GM12878 (cell line): Measurements from ENCODE around the gene ZFP91. TPM values are rescaled to one million over a fixed set of nuclear protein-coding genes. Genes with fewer than 3 reads are reported as not detected.

Source experiments
- ATAC-seq: fragments of 200-7000 bp; cut with Tn5 transposase; 3 replicates; pipeline ENCODE4 v1.9.1; 2020; ENCODE audit warnings: mild to moderate bottlenecking, moderate library complexity
- BruUV-seq: library from RNA; stranded (reverse); fragments of 400-500 nt; replicated peaks from 2 replicates; lab custom pipeline; 2021; lab: Mats Ljungman, UMichigan
- CTCF ChIA-PET: fragments of 300-600 bp; sonication (Branson Sonifier 250); formaldehyde crosslinking; extraction: SDS; loops from one replicate; lab custom pipeline; 2021; ENCODE audit warnings: inconsistent platforms; lab: Yijun Ruan, JAX
- POLR2A ChIA-PET: fragments of 350-600 bp; formaldehyde crosslinking; extraction: SDS; loops from one replicate; lab custom pipeline; 2021; ENCODE audit warnings: inconsistent platforms; lab: Charles Lee
- RAD21 ChIA-PET: fragments of 300-600 bp; sonication (Branson Sonifier 250); formaldehyde crosslinking; loops from one replicate; lab custom pipeline; 2023; ENCODE audit warnings: antibody characterized with exemption; ENCODE audit not compliant: unreplicated experiment; lab: Charles Lee
- SMC1A ChIA-PET: fragments of 300-600 bp; sonication (Branson Sonifier 250); formaldehyde crosslinking; loops from one replicate; lab custom pipeline; 2023; ENCODE audit not compliant: unreplicated experiment, uncharacterized antibody; lab: Charles Lee
- DNase-seq: peaks from one replicate; pipeline ENCODE4 v3.0.0-alpha.2; 2011; ENCODE audit warnings: low read depth, low spot score
- FAIRE-seq: peaks from 3 replicates; lab custom pipeline; 2011; peaks lifted over from hg19 to GRCh38; lab: Jason Lieb, UNC
- H2AFZ ChIP-seq: 2 replicates; pipeline ENCODE4 v1.6.0; 2011; ENCODE audit warnings: low read depth, low read length, control low read depth; ENCODE audit not compliant: control insufficient read depth
- H3K27ac ChIP-seq: 2 replicates; pipeline ENCODE4 v1.5.1; 2011; ENCODE audit warnings: control low read depth; ENCODE audit not compliant: control insufficient read depth, insufficient read depth
- H3K27me3 ChIP-seq, 2 experiments: replicated peaks in 1 of 2; 2 replicates each; pipeline versions ENCODE4 v1.6.0 to v1.6.1; 2011; ENCODE audit warnings: low read length in 1 of 2; ENCODE audit not compliant: control insufficient read depth in 2 of 2, insufficient read depth in 2 of 2
- H3K36me3 ChIP-seq, 2 experiments: 2 replicates each; pipeline ENCODE4 v1.5.1; 2011; ENCODE audit warnings: low read length in 1 of 2; ENCODE audit not compliant: control insufficient read depth in 2 of 2, insufficient read depth in 2 of 2
- H3K4me1 ChIP-seq: 2 replicates; pipeline ENCODE4 v1.6.1; 2011; ENCODE audit warnings: mild to moderate bottlenecking, low read length, moderate library complexity, mixed read lengths; ENCODE audit not compliant: control insufficient read depth, insufficient read depth
- H3K4me2 ChIP-seq: 2 replicates; pipeline ENCODE4 v1.6.0; 2011; ENCODE audit warnings: control low read depth; ENCODE audit not compliant: control insufficient read depth, insufficient read depth
- H3K4me3 ChIP-seq: fragments of 200-600 bp; sonication (generic); 2 replicates; pipeline ENCODE4 v1.5.1; 2016
- H3K79me2 ChIP-seq: 2 replicates; pipeline ENCODE4 v1.6.0; 2011; ENCODE audit warnings: low read length; ENCODE audit not compliant: control insufficient read depth, insufficient read depth
- H3K9ac ChIP-seq: 2 replicates; pipeline ENCODE4 v1.8.0; 2011; ENCODE audit warnings: low read length, control low read depth, mixed read lengths; ENCODE audit not compliant: control insufficient read depth, insufficient read depth
- H3K9me3 ChIP-seq: replicated peaks from 3 replicates; pipeline ENCODE4 v1.5.1; 2011; ENCODE audit warnings: mild to moderate bottlenecking, low read length; ENCODE audit not compliant: control insufficient read depth, insufficient read depth
- H4K20me1 ChIP-seq: 2 replicates; pipeline ENCODE4 v1.6.0; 2011; ENCODE audit not compliant: control insufficient read depth, insufficient read depth
- ATF7 ChIP-seq: fragments of 450-650 bp; IDR thresholded peaks from 2 replicates; pipeline ENCODE4 v1.6.1; 2016; ENCODE audit warnings: low read depth, mild to moderate bottlenecking
- EZH2 ChIP-seq: IDR thresholded peaks from 2 replicates; pipeline ENCODE4 v1.6.1; 2012; ENCODE audit warnings: low read depth, mild to moderate bottlenecking, control low read depth, inconsistent platforms, low read length, borderline replicate concordance; ENCODE audit not compliant: control insufficient read depth
- HDAC2 ChIP-seq: fragments of 200-600 bp; sonication (generic); IDR thresholded peaks from 2 replicates; pipeline ENCODE4 v1.6.1; 2017
- NR2F1 ChIP-seq: fragments of 450-650 bp; conservative IDR thresholded peaks from 2 replicates; pipeline ENCODE4 v1.6.1; 2017; ENCODE audit warnings: mild to moderate bottlenecking
- RCOR1 ChIP-seq: conservative IDR thresholded peaks from 2 replicates; pipeline ENCODE4 v1.6.1; 2012; ENCODE audit warnings: low read depth, low read length, improper control_type of control experiment
- ZBED1 ChIP-seq: IDR thresholded peaks from 2 replicates; pipeline ENCODE4 v1.6.1; 2016; ENCODE audit warnings: borderline replicate concordance
- ZNF274 ChIP-seq: IDR thresholded peaks from one replicate; pipeline ENCODE4 v1.8.0; 2011; ENCODE audit not compliant: insufficient read length, insufficient read depth
- ZZZ3 ChIP-seq: IDR thresholded peaks from 2 replicates; pipeline ENCODE4 v1.6.1; 2011; ENCODE audit warnings: low read depth; ENCODE audit not compliant: control insufficient read depth, insufficient read length
- WGBS: methylation state at CpG from one replicate; pipeline ENCODE4 v1.1.6; 2016; ENCODE audit warnings: low lambda C conversion rate; ENCODE audit not compliant: insufficient replicate concordance, insufficient coverage; ENCODE audit errors: missing lambda C conversion rate; 5-methylcytosine and 5-hydroxymethylcytosine counted together
- in situ Hi-C: fragments of 300-500 bp; cut with MboI; formaldehyde crosslinking; loops from 9 replicates; pipeline ENCODE4 v1.14.3; 2018; ENCODE audit warnings: mixed read lengths
- intact Hi-C: fragments of 100-400 bp; cut with micrococcal nuclease; formaldehyde crosslinking; loops from one replicate; pipeline ENCODE4 v1.14.2; 2022; ENCODE audit not compliant: unreplicated experiment
- polyA plus RNA-seq, 11 experiments: library from polyadenylated mRNA; depleted of rRNA in 4 of 11; unstranded in 6 of 11; stranded (reverse) in 5 of 11; fragments of >200 nt; fragmentation: Nextera tagmentation in 4 of 11; fragmentation: Illumina TruSeq in 1 of 11; extraction: Ambion mirVana in 4 of 11; extraction: Trizol in 1 of 11; gene quantifications; 1 replicate in 1 of 11; 2 replicates in 10 of 11; pipeline versions ENCODE4 v1.2.1 to v1.2.3, GENCODE V29; 2011 to 2016; ENCODE audit warnings: inconsistent platforms in 2 of 11, missing spikeins in 2 of 11, low read depth in 1 of 11
- total RNA-seq, 4 experiments: library from RNA; depleted of rRNA in 3 of 4; stranded (reverse); fragments of >200 nt in 3 of 4; fragmentation: Illumina TruSeq in 1 of 4; extraction: Trizol in 1 of 4; gene quantifications; 2 replicates each; pipeline versions ENCODE4 v1.2.1 to v1.2.3, GENCODE V29; 2013 to 2021
- TF ChIP-seq, protein P1 (sequence below): fragments of 450-650 bp; formaldehyde crosslinking; IDR thresholded peaks from 2 replicates; pipeline ENCODE4 v1.5.0; 2022; ENCODE audit warnings: mild to moderate bottlenecking, missing genetic modification characterization

Gene ZFP91
- total and polyA plus RNA-seq, 10 of the 15 experiments (the other 5 are each of a cell fraction or from before 2014, with no cell fraction given), result 12.9 to 54.1 (median 31.7) TPM

DNA sequence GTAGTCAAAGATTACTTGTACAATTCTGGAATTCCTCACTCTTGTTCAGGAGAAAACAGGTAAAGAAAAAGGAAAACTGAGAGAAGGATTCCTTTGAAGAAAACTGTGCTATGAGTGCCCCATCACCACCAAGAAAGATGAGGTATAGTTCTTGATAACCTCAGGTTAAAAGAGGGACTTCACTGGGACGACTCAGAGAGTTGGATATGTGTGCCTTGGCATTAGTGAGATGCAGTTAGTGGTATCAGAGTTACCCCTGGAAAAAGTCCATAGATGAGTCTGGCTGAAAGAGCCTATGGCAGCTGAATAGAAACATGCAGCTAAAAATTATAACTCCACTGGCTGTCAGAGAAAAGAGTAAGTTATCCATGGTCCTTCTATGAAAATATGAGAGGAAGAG lies 32.0 kb upstream of the ZFP91 start:
- ChIA-PET RAD21 (no interaction called here), POLR2A (interaction anchor here (1.2 kb wide), 1 partner anchor 45 kb away, joined by 3 read pairs; no protein-coding TSS in a partner anchor), CTCF (interaction anchor here (0.8 to 1.4 kb wide), 2 partner anchors 21 to 83 kb away, joined by 3 to 6 read pairs; no protein-coding TSS in a partner anchor), SMC1A (interaction anchor here (1.2 kb wide), 1 partner anchor 13 kb away, joined by 5 read pairs; no protein-coding TSS in a partner anchor)
- no peaks in the 10 kb centered on the region for H3K9me3 ChIP-seq
- no peak overlapping the region for H3K4me3 ChIP-seq
- H4K20me1 ChIP-seq, result no peaks in the 10 kb centered on the region
- 91% methylated on average over 1 of the region's 1 CpG for WGBS
- H3K27ac ChIP-seq, result no peak overlapping the region
- FAIRE-seq (no peak), DNase-seq (no peak), ATAC-seq (no peak)
- no TSS peak for BruUV-seq
- intact Hi-C loops (no loop called here), in situ Hi-C loops (no loop called here)
- H3K9ac ChIP-seq, result no peak overlapping the region
- peaks cover 11 to 49% of the 10 kb centered on the region in 2 experiments for H3K36me3 ChIP-seq
- H3K27me3 ChIP-seq, result no peaks in the 10 kb centered on the region
- TF ChIP-seq ZZZ3 (no peak), ATF7 (no peak), HDAC2 (no peak), NR2F1 (no peak), EZH2 (no peak), ZNF274 (no peak), RCOR1 (no peak), ZBED1 (no peak)
- TF ChIP-seq, protein P1, sequence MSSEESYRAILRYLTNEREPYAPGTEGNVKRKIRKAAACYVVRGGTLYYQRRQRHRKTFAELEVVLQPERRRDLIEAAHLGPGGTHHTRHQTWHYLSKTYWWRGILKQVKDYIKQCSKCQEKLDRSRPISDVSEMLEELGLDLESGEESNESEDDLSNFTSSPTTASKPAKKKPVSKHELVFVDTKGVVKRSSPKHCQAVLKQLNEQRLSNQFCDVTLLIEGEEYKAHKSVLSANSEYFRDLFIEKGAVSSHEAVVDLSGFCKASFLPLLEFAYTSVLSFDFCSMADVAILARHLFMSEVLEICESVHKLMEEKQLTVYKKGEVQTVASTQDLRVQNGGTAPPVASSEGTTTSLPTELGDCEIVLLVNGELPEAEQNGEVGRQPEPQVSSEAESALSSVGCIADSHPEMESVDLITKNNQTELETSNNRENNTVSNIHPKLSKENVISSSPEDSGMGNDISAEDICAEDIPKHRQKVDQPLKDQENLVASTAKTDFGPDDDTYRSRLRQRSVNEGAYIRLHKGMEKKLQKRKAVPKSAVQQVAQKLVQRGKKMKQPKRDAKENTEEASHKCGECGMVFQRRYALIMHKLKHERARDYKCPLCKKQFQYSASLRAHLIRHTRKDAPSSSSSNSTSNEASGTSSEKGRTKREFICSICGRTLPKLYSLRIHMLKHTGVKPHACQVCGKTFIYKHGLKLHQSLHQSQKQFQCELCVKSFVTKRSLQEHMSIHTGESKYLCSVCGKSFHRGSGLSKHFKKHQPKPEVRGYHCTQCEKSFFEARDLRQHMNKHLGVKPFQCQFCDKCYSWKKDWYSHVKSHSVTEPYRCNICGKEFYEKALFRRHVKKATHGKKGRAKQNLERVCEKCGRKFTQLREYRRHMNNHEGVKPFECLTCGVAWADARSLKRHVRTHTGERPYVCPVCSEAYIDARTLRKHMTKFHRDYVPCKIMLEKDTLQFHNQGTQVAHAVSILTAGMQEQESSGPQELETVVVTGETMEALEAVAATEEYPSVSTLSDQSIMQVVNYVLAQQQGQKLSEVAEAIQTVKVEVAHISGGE (CRISPR knock-in tag), result no peak
- H3K79me2 ChIP-seq, result no peaks in the 10 kb centered on the region
- no peaks in the 10 kb centered on the region for H3K4me1 ChIP-seq
- no peak overlapping the region for H3K4me2 ChIP-seq
- H2AFZ ChIP-seq, result no peak overlapping the region
